ENCODE data around the gene UBP1.
"Not testable (repeated sequence)": the region's sequence is repeated elsewhere in the genome, so short reads cannot be mapped to it uniquely, and the experiment has no call there.

Gene UBP1

DNA sequence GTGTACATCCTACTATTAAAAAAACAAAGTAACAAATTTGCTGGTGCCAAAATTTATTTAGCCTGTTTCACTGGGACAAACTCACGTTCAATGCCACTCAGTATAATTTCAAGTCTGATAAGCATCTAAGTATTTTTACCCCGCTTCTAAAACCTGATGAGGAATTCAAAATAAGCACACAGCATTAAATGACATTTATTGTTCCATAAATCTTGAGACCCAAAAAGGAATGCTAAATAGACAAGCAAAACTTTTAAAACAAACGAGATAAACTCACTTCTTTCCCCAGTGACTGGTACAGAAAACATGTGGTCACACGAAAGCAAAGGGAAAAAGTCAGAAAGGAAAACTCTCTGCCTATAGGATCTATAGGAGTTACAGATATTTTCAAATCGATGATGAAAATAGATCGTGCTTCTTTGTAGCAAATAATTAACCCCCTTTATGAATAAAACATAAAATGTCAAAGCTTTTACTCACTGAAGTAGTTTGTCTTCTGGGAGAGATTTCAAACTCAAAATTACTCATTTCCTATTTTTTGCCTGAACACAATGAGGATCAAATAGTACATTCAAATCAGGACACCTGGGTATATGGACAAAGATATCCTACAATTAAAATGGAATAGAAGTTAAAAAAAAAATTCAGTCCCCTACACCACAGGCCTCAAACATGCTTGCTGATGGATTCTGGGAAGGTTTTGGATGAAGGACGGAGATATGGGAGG, 51.7 kb downstream of the UBP1 start:
- no peak for DNase-seq

DNA sequence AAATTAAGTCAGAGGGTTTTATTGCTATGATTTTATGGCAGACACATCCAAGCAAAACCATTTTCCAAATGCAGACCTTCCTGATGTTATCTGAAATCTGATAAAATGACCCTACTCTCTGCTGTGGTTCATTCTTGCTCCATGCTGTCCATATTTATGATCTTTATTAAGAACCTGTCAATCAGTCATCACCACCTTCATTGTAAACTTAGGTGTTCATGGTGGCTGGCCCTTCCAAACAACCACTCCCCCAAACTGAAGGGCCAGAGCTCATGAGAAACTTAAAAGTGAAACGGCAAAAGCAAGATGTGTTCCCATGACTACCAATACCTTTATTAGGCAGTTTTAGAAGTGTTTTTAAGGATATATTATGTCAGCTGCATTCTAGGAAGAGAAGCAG, 53.6 kb downstream of the UBP1 start:
- DNase-seq = no peak

DNA sequence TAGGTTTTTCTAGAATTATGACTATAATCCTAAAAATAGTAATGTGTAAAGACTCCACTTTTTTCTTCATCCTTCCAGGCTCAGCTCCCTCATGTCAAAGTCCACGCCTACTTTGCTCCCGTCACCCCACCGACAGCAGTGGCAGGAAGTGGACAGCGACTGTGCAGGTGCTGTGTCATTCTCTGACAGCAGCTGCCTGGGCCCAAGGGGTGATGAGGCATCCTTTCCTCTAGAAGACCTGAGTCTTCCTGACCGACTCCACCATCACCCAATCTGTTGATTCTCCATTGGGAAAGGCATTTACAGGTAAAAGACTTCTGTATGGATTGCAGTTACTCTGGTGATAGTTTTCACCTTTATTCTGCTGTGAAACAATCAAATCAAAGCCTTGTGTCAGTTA, 54.8 kb downstream of the UBP1 start:
- no peak for DNase-seq

DNA sequence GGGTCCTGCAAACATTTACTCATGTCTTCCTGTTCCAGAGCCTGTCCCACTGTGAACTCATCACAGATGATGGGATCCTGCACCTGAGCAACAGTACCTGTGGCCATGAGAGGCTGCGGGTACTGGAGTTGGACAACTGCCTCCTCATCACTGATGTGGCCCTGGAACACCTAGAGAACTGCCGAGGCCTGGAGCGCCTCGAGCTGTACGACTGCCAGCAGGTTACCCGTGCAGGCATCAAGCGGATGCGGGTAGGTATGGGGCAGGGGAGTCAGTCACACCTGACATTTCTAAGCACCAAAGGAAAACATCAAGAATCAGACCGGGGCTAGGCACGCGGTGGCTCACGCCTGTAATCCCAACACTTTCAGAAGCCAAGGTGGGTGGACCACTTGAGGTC, 56.3 kb downstream of the UBP1 start:
- no peak for DNase-seq

DNA sequence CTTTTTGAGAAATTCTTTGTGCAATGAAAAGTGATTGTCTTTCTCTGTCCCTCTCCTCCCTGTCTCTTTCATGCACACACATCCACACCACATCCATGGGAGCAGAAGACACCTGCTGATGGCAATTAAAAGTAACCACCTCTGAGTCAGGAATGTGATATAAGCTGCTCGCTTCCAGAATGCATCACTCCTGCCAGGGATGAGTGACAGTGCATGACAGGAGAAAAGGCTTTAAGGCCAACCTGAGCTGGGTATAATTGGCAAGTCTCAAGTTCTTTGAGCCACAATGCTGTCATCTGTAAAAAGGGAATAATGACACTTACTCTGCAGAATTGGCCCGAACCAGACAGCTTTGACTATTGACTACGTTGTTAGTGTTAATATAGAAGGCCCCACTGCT, 59.6 kb downstream of the UBP1 start:
- no peak for DNase-seq

DNA sequence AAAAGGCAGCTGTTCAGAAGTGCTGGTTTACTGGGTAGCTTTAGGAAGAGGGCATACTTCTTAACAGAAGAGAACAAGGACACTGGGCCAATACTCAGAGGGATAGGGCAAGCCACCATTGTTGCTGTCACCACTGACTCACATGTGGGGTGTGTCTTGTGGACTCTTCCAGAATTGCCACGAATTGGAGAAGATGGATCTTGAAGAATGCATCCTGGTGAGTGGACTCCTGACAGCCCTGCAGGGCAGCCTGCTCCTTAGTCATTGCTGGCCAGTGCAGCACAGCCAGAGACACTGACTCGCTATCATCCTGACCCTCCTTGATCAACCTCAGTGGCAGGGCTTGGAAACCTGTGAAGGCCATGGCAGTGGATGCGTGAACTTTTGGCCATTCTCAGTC, 62.3 kb downstream of the UBP1 start:
- no peak for DNase-seq

DNA sequence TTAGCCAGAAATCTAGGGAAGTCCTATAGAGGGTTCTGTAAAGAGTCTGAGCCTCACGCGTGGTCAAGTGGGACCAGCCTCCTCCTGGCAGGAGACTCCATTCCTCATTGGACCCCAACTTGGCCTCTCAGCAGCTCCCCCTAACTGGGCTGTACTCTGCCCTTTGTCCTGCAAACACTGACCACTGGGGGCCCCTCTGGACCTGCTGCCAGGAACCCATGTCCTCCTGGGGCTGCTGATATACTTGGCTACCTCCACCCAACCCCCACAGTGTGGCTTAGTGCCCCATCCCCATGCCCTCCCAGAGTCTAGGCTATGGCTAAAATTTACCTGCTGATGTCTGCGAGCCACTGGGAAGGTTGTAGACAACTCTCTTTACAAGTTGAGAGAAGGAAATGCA, 62.7 kb downstream of the UBP1 start:
- DNase-seq = no peak

DNA sequence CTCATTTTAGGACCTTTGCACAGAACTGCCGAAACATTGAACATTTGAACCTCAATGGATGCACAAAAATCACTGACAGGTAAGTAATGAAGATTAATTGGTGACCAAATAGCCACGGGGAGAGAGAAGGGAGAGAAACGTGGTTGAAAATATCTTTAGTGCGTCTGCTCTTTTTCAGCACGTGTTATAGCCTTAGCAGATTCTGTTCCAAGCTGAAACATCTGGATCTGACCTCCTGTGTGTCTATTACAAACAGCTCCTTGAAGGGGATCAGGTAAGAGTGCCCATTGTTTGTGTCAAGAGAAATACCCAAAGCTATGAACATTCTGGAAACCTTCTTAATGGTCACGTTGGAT, 67.1 kb downstream of the UBP1 start:
- DNase-seq = no peak

DNA sequence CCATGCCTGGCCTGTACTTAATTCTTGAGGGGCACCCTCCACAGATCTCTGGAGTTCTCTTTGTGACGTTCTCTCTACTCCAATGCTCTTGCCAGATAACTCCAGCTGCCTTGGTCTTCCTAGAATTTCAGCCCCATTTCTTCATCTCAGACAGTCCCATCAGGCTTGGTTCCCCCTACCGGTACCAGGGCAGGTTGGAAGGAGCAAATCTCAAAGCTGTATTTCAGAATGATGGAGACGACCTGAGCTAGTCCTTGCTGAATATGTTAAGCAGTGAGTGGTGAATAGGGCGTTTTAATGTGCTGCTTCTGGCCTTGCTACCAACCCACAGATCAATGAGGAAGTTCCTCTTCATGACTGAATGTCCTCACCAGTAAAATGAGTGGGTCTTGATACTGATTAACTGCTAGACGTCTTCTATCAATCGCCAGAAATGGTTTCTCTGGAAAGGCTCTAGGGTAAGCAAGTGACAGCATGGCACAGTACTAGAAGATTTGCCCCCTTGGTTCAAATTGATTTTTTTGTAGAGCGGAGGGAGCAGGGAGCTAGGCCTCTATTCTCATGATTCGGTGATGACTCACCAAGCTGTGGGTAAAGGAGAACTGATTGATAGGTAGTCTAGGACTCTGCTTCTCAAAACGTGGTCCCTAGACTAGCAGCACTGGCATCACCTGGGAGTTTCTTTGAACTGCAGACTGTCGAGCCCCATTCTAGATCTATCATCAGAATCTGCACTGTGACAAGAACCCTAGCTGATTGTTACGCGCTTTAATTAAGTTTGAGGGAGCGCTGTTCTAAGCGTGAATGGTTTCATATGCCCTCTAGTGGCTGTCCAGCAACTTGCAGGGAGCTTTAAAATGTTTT, 67.8 kb downstream of the UBP1 start:
- no peak for DNase-seq

DNA sequence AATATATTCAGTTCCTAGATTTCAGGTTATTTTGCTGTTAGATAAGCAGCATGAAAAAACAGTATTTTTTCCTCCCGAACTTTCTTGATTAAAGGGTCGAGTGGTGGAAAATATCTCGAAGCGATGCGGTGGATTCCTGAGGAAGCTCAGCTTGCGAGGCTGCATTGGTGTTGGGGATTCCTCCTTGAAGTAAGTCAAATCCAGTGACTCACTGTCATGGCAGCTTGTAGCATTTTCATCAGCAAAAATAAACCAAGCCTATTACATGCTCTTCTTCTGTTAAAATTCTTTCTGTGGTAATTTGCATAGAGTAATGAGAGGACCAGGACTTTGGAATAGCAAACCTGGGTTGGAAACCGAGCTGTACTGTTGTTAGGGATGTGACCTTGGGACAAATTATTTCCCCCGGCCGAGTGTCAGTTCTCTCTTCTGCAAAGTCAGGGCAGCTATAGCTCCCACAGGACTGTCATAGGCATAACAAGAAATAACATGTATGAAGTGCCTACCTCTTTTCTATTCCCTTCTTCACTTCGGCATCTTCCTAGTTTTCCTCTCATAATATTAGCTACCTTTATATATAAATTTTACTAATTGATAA, 75.6 kb downstream of the UBP1 start:
- no peak for DNase-seq

DNA sequence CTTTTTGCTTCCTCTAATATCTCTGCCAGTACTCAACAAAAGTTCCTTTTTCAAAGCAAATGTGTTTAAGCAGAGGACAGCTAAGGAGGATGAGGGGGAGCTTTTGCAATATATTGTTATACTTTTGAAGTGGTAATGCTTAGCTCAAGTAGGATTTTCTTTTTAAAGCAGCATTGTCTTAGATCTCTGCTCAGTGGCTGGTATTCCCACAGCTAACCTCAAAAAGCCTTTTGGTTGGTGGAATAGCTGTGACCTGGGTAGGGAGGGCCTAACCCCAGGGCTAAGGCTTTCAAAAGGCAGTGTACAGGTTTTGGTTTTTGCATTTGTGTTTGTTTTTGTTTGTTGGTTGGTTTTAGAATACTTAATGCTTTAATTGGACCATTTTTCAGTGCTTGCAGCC, 76.1 kb downstream of the UBP1 start:
- no peak for DNase-seq

DNA sequence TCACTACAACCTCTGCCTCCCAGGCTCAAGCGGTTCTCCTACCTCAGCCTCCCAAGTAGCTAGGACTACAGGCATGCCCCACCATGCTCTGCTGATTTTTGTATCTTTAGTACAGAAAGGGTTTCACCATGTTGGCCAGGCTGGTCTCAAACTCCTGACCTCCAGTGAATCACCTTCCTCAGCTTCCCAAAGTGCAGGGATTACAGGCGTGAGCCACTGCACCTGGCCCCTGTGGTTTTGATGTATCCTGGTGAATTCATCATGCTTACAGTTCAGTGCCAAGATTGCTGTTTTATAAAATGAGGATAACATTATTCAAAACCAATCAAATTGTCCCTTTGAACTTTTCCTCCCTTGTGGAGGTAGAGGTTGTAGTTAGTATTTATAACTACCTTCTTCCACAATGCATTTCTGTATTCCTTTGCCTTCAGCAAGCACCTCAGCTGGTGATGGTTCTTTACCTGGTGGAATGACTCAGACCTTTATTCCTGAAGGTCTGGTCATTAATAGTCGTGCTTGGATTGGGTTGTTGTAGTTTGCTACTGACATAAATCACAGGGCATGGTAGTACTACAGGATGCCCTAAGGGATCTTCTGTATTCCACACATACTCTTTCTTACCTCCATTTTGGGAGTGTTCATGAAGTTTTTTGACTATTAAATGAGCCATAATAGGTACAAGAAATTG, 76.9 kb downstream of the UBP1 start:
- no peak for DNase-seq

DNA sequence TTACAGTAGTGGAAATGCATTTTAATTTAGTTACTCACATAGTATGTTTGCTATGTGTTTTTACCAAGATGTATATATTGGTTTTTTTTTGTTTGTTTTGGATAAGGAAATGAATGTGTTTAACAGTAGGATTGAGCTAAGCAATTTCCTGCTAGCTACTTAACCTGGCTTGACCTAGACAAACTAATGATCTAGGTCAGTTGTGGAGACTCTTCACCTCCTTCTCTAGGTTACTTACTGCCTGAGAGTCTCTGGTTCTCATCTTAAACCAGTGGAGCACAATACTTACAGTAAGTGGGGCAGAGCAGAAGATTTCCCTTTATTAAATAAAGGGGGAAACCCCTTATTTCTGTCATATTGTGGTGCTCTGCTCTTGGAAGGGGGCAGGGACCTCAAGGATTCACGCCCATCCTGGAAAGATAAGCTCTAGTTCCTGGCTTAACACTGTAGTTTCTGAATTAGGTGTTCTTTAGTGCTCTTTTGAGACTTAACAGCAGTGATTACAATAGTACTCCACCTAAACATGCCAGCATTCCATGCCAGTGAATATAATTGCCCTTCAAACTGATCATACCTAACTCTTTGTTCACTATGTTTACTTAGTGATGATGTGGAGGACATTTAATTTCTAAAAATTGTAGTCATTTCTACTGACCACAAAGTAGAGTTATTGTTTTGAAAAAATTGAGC, 79.9 kb downstream of the UBP1 start:
- DNase-seq = no peak

DNA sequence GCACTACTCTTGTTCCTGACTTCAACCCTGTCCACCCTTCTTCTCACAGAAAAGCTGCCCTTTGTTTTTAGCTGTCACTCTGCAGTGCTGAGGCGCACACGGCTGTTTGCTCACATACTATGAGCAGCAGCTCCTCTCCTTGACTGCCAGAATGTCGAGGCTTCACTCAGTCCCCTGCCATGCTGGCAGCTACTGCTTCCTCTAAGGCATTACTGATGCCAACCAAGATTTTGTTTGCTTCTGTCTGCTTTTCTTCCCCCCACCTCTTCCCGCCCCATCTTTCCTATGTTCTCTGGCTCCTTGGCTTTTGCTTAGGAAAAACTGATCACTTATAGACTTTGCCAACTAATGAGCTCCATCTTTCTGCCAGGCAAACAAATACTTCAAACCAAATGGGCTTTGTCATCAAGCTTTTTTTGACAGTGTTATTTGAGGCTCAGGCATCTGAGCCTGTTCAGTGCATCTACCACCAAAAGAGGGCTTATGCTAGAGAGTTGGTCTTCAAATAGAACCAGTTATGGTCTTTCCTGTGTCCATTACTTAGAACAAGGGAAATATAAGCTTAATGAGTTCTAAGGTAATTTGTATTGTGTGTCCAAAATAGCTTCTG, 81.9 kb downstream of the UBP1 start:
- no peak for DNase-seq

DNA sequence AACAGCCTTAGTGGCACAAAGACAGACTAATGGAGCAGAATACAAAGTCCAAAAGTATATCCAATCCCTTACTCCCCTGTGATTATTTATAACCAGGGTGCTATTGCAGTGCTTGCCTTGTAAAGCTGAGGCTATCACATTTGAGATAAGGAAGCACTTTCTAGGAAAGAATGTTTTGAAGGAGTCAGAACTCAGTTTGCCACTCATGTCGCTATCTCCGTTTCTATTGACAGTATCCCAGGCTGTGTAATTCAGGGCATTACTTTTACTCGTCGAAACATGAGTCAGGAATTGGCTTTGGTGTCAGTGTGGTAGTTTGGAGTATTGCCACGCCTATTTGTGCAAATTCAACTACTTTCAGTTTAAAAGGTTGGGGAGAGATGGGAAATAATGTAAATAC, 84.6 kb downstream of the UBP1 start:
- DNase-seq = no peak

DNA sequence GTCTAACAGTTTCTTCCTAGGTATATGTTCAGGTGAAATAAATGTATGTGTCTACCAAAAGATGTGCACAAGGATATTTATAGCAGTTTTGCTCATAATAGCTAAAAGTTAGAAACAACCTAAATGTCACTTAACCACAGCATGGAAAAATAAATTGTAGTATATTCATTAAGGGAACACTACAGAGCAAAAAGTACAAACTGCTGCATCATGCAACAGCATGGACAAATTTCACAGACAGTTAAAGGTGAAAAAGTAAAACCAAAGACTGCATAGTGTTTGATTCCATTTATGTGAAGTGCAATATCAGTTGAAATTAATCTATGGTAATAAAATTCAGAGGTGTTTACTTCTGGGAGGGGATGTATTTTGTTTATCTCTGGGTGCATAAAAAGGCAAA, 100.4 kb downstream of the UBP1 start:
- no peak for DNase-seq

DNA sequence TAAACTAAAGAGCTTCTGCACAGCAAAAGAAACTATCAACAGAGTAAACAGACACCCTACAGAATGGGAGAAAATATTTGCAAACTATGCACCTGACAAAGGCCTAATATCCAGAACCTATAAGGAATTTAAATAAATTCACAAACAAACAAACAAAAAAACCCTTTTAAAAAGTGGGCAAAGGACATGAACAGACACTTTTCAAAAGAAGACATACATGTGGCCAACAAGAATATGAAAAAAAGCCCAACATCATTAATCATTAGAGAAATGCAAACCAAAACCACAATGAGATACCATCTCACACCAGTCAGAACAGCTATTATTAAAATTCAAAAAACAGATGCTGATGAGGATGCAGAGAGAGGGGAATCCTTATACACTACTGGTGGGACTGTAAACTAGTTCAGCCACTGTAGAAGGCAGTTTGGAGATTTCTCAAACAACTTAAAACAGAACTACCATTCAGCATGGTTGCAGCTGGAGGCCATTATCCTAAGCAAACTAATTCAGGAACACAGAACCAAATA, 101.2 kb downstream of the UBP1 start:
- not testable (repeated sequence) for DNase-seq
